OCI-LY7 (cell line): ENCODE measurements around the gene SEC14L2. TPM values are rescaled to one million over a fixed set of nuclear protein-coding genes. Genes with fewer than 3 reads are reported as not detected.

Source experiments
- BruUV-seq: library from RNA; stranded (reverse); fragments of 400-500 nt; replicated peaks from 2 replicates; lab custom pipeline; 2021; lab: Mats Ljungman, UMichigan
- CTCF ChIA-PET: fragments of 300-600 bp; sonication (Branson Sonifier 250); formaldehyde crosslinking; loops from one replicate; lab custom pipeline; 2022; ENCODE audit warnings: antibody characterized with exemption; ENCODE audit not compliant: unreplicated experiment; lab: Charles Lee
- POLR2A ChIA-PET: fragments of 300-600 bp; sonication (Branson Sonifier 250); formaldehyde crosslinking; loops from one replicate; lab custom pipeline; 2022; ENCODE audit warnings: antibody characterized with exemption; lab: Charles Lee
- DNase-seq: peaks from one replicate; pipeline ENCODE4 v3.0.0-alpha.2; 2015; ENCODE audit warnings: low spot score
- H2AFZ ChIP-seq: fragments of 200-600 bp; sonication (generic), shearing (Covaris generic); 2 replicates; pipeline ENCODE4 v1.6.1; 2014; ENCODE audit warnings: mild to moderate bottlenecking, antibody characterized with exemption, low read length, moderate library complexity
- H3K27ac ChIP-seq: fragments of 200-600 bp; sonication (generic); 2 replicates; pipeline ENCODE4 v1.5.1; 2014; ENCODE audit warnings: mixed run types, low read depth, mild to moderate bottlenecking, moderate library complexity, low read length, inconsistent platforms; ENCODE audit not compliant: poor library complexity, severe bottlenecking
- H3K36me3 ChIP-seq: fragments of 200-600 bp; sonication (generic); 2 replicates; pipeline ENCODE4 v1.6.1; 2014; ENCODE audit warnings: mild to moderate bottlenecking, antibody characterized with exemption, low read length, moderate library complexity, mixed read lengths; ENCODE audit not compliant: insufficient read depth
- H3K4me1 ChIP-seq: fragments of 200-600 bp; sonication (generic); 2 replicates; pipeline ENCODE4 v1.5.1; 2014; ENCODE audit warnings: mild to moderate bottlenecking, low read length; ENCODE audit not compliant: insufficient read depth, poor library complexity, severe bottlenecking
- H3K4me2 ChIP-seq: fragments of 200-600 bp; sonication (generic); 2 replicates; pipeline ENCODE4 v1.6.1; 2014; ENCODE audit warnings: mild to moderate bottlenecking, low read length
- H3K4me3 ChIP-seq: fragments of 200-600 bp; sonication (generic); 2 replicates; pipeline ENCODE4 v1.5.1; 2014; ENCODE audit warnings: mild to moderate bottlenecking, low read depth, low read length; ENCODE audit not compliant: poor library complexity, severe bottlenecking
- H3K79me2 ChIP-seq: fragments of 200-600 bp; sonication (generic); 2 replicates; pipeline ENCODE4 v1.6.1; 2016; ENCODE audit warnings: low read depth, mild to moderate bottlenecking, low read length, moderate library complexity, mixed read lengths; ENCODE audit not compliant: insufficient read depth
- H3K9me2 ChIP-seq: fragments of 200-600 bp; sonication (generic); 2 replicates; pipeline ENCODE4 v1.6.1; 2016; ENCODE audit warnings: mild to moderate bottlenecking, low read length, mixed read lengths; ENCODE audit not compliant: insufficient read depth
- H3K9me3 ChIP-seq: fragments of 200-600 bp; sonication (generic); 2 replicates; pipeline ENCODE4 v1.6.1; 2014; ENCODE audit warnings: mild to moderate bottlenecking, mixed run types, low read length, mixed read lengths
- H4K20me1 ChIP-seq: fragments of 200-600 bp; sonication (generic); 2 replicates; pipeline ENCODE4 v1.6.1; 2014; ENCODE audit warnings: mild to moderate bottlenecking, antibody characterized with exemption, low read length, moderate library complexity, mixed read lengths; ENCODE audit not compliant: insufficient read depth
- CTCF ChIP-seq: fragments of 200-600 bp; sonication (generic); conservative IDR thresholded peaks from 2 replicates; pipeline ENCODE4 v1.5.1; 2014; ENCODE audit warnings: mild to moderate bottlenecking, antibody characterized with exemption, low read length, moderate library complexity, mixed read lengths
- EZH2phosphoT487 ChIP-seq: fragments of 200-600 bp; sonication (generic); IDR thresholded peaks from 2 replicates; pipeline ENCODE4 v1.6.1; 2018; ENCODE audit warnings: low read depth, borderline replicate concordance, mild to moderate bottlenecking, mixed run types, antibody characterized with exemption, low read length, moderate library complexity, mixed read lengths
- intact Hi-C: fragments of 100-400 bp; cut with micrococcal nuclease; formaldehyde crosslinking; loops from one replicate; pipeline ENCODE4 v1.10.0; 2022; ENCODE audit not compliant: unreplicated experiment
- total RNA-seq, 2 experiments: library from RNA; depleted of rRNA in 1 of 2; stranded (reverse); fragments of >200 nt in 1 of 2; shearing (Covaris generic) in 1 of 2; gene quantifications; 2 replicates each; pipeline ENCODE4 v1.2.3, GENCODE V29; 2014 to 2022

The SEC14L2 gene
- total RNA-seq, 2 experiments from 2014 or later, result 0.11 to 0.22 TPM

- H4K20me1 ChIP-seq, result peaks cover 21% of the 10 kb centered on the region
- intact Hi-C loops, result no loop called here
Measured at GRCh38 chr22:30354644-30355043, 42.2 kb upstream of the SEC14L2 start.

GRCh38 chr22:30356449-30357235 lies 40.2 kb upstream of the SEC14L2 start, which contains the start of the genes CCDC157 and SF3A1:
Gene CCDC157, plus strand, starts transcription at chr22:30357007. Its CDS starts 8,994 bp downstream, at chr22:30366001.
Gene SF3A1, minus strand, starts transcription at chr22:30356894. Its CDS starts 102 bp downstream, at chr22:30356792.
- no TSS peak for BruUV-seq
- intact Hi-C loops, result loop anchor here (1.0 kb wide), 2 partner anchors 31 to 69 kb away; partner anchors contain the start of gene RNF215

More at GRCh38 chr22:30354644-30355043, 42.2 kb upstream of the SEC14L2 start:
- Histone ChIP-seq H3K4me1 (peaks cover 19% of the 10 kb centered on the region), H3K36me3 (peaks cover 46% of the 10 kb centered on the region), H3K9me2 (no peaks in the 10 kb centered on the region), H3K4me3 (no peak overlapping the region), H3K4me2 (peak overlapping the region; percentile 87), H3K9me3 (no peaks in the 10 kb centered on the region), H3K79me2 (peaks cover 37% of the 10 kb centered on the region), H2AFZ (no peak overlapping the region), H3K27ac (no peak overlapping the region)
- ChIA-PET POLR2A (no interaction called here), CTCF (no interaction called here)
- no TSS peak for BruUV-seq
- no peak for DNase-seq
- TF ChIP-seq CTCF (no peak), EZH2phosphoT487 (no peak)

More at GRCh38 chr22:30356449-30357235, 40.2 kb upstream of the SEC14L2 start, which contains the start of the genes CCDC157 and SF3A1:
- Histone ChIP-seq H2AFZ (peak within 1 kb of the TSS; percentile 62), H3K4me1 (peaks cover 23% of the 10 kb centered on the region), H3K27ac (peak within 1 kb of the TSS; percentile 62), H3K9me3 (no peaks in the 10 kb centered on the region), H3K79me2 (peaks cover 29% of the 10 kb centered on the region), H3K36me3 (peaks cover 26% of the 10 kb centered on the region), H4K20me1 (peaks cover 21% of the 10 kb centered on the region), H3K9me2 (no peaks in the 10 kb centered on the region), H3K4me2 (peak within 1 kb of the TSS; percentile 87), H3K4me3 (peak within 1 kb of the TSS; percentile 89)
- TF ChIP-seq CTCF (no peak), EZH2phosphoT487 (no peak)
- DNase-seq, result peak; percentile 93
- ChIA-PET POLR2A (interaction anchor here (0.5 to 1.5 kb wide), 4 partner anchors 29 to 1493 kb away, joined by 3 to 6 read pairs (median 4); partner anchors contain the start of genes RNF215 and TBC1D10A), CTCF (interaction anchor here (1.0 kb wide), 1 partner anchor 70 kb away, joined by 3 read pairs; no protein-coding TSS in a partner anchor)
